HEK293T (cell line): ENCODE measurements around the gene SNX1.
"Not testable (repeated sequence)": the region's sequence is repeated elsewhere in the genome, so short reads cannot be mapped to it uniquely, and the experiment has no call there.

ENCODE experiments used
- CTCF ChIA-PET: fragments of 350-600 bp; formaldehyde crosslinking; extraction: SDS; loops from one replicate; lab custom pipeline; 2021; ENCODE audit warnings: antibody characterized with exemption, inconsistent platforms; lab: Yijun Ruan, JAX
- POLR2A ChIA-PET: fragments of 350-600 bp; formaldehyde crosslinking; extraction: SDS; loops from one replicate; lab custom pipeline; 2020; ENCODE audit warnings: antibody characterized with exemption, inconsistent platforms; lab: Yijun Ruan, JAX
- DNase-seq: peaks from one replicate; pipeline ENCODE4 v3.0.0; 2012; ENCODE audit warnings: mixed read lengths; ENCODE audit errors: extremely low spot score
- ARNT ChIP-seq: fragments of 450-650 bp; IDR thresholded peaks from 2 replicates; pipeline ENCODE4 v1.6.1; 2017; ENCODE audit warnings: mild to moderate bottlenecking
- BHLHE40 ChIP-seq: fragments of 450-650 bp; IDR thresholded peaks from 2 replicates; pipeline ENCODE4 v1.6.1; 2016; ENCODE audit warnings: mild to moderate bottlenecking, moderate library complexity, borderline replicate concordance
- CTBP1 ChIP-seq: fragments of 450-650 bp; IDR thresholded peaks from 2 replicates; pipeline ENCODE4 v1.6.1; 2016; ENCODE audit warnings: borderline replicate concordance
- ELF4 ChIP-seq: fragments of 450-650 bp; IDR thresholded peaks from 2 replicates; pipeline ENCODE4 v1.6.1; 2017; ENCODE audit warnings: antibody characterized with exemption
- FOXA1 ChIP-seq: fragments of 450-650 bp; IDR thresholded peaks from 2 replicates; pipeline ENCODE4 v1.6.1; 2016; ENCODE audit warnings: mild to moderate bottlenecking
- FOXK2 ChIP-seq: fragments of 450-650 bp; IDR thresholded peaks from 2 replicates; pipeline ENCODE4 v1.6.1; 2016; ENCODE audit warnings: mild to moderate bottlenecking
- FOXM1 ChIP-seq: fragments of 450-650 bp; IDR thresholded peaks from 2 replicates; pipeline ENCODE4 v1.6.1; 2017; ENCODE audit warnings: mild to moderate bottlenecking, borderline replicate concordance
- HDGF ChIP-seq: fragments of 450-650 bp; IDR thresholded peaks from 2 replicates; pipeline ENCODE4 v1.6.1; 2017; ENCODE audit warnings: antibody characterized with exemption, borderline replicate concordance
- L3MBTL2 ChIP-seq: fragments of 450-650 bp; conservative IDR thresholded peaks from 2 replicates; pipeline ENCODE4 v1.6.1; 2016; ENCODE audit warnings: mild to moderate bottlenecking
- LEF1 ChIP-seq: fragments of 450-650 bp; IDR thresholded peaks from 2 replicates; pipeline ENCODE4 v1.6.1; 2017; ENCODE audit warnings: mild to moderate bottlenecking, borderline replicate concordance
- NFRKB ChIP-seq: fragments of 450-650 bp; IDR thresholded peaks from 2 replicates; pipeline ENCODE4 v1.6.1; 2016; ENCODE audit warnings: mild to moderate bottlenecking, moderate library complexity
- PKNOX1 ChIP-seq: fragments of 450-650 bp; IDR thresholded peaks from 2 replicates; pipeline ENCODE4 v1.6.1; 2016
- SP1 ChIP-seq: fragments of 450-650 bp; IDR thresholded peaks from 2 replicates; pipeline ENCODE4 v1.6.1; 2017
- SUZ12 ChIP-seq: fragments of 450-650 bp; IDR thresholded peaks from 2 replicates; pipeline ENCODE4 v1.6.1; 2016; ENCODE audit warnings: mild to moderate bottlenecking
- TARDBP ChIP-seq: fragments of 450-650 bp; IDR thresholded peaks from 2 replicates; pipeline ENCODE4 v1.6.1; 2016
- ZNF384 ChIP-seq: fragments of 450-650 bp; IDR thresholded peaks from 2 replicates; pipeline ENCODE4 v1.6.1; 2016

SNX1 gene

GRCh38 chr15:64051407-64052259 lies 44.1 kb upstream of the SNX1 start:
- TF ChIP-seq ELF4 (no peak), L3MBTL2 (no peak), TARDBP (no peak), BHLHE40 (no peak), FOXK2 (no peak), ZNF384 (no peak), SP1 (no peak), FOXM1 (no peak)
- ChIA-PET POLR2A (no interaction called here), CTCF (interaction anchor here (1.1 kb wide), 1 partner anchor 299 kb away, joined by 3 read pairs; no protein-coding TSS in a partner anchor)
- no peak for DNase-seq

GRCh38 chr15:64052925-64053491 lies 42.8 kb upstream of the SNX1 start:
- TF ChIP-seq HDGF (no peak), NFRKB (no peak), FOXA1 (no peak), ZNF384 (no peak)
- CTCF ChIA-PET = interaction anchor here (0.8 to 1.1 kb wide), 2 partner anchors 73 to 300 kb away, joined by 3 to 4 read pairs; no protein-coding TSS in a partner anchor

GRCh38 chr15:64053674-64054073 lies 42.1 kb upstream of the SNX1 start:
- POLR2A ChIA-PET, DNase-seq: not testable (repeated sequence)
- CTCF ChIA-PET = interaction anchor here (0.8 kb wide), 1 partner anchor 73 kb away, joined by 4 read pairs; no protein-coding TSS in a partner anchor

More at GRCh38 chr15:64052925-64053491, 42.8 kb upstream of the SNX1 start:
- no peak for DNase-seq
- POLR2A ChIA-PET = no interaction called here

- ChIA-PET CTCF (no interaction called here), POLR2A (no interaction called here)
- TF ChIP-seq SP1 (no peak), HDGF (no peak), NFRKB (no peak), PKNOX1 (no peak), ZNF384 (no peak), FOXK2 (no peak), FOXM1 (no peak), ARNT (no peak), TARDBP (no peak), BHLHE40 (no peak), FOXA1 (no peak), SUZ12 (no peak)
- DNase-seq = no peak
Measured at GRCh38 chr15:64058279-64058678, 37.5 kb upstream of the SNX1 start.

GRCh38 chr15:64059104-64059503 lies 36.7 kb upstream of the SNX1 start:
- CTCF ChIA-PET, DNase-seq, POLR2A ChIA-PET: not testable (repeated sequence)

- DNase-seq = no peak
- POLR2A ChIA-PET = no interaction called here
- TF ChIP-seq PKNOX1 = no peak
- TF ChIP-seq ELF4 = no peak
- no peak for TF ChIP-seq BHLHE40
- no peak for TF ChIP-seq L3MBTL2
- no peak for TF ChIP-seq TARDBP
- TF ChIP-seq ZNF384 = no peak
- TF ChIP-seq SP1 = no peak
- no peak for TF ChIP-seq FOXM1
- CTCF ChIA-PET = no interaction called here
Measured at GRCh38 chr15:64060716-64061115, 35.1 kb upstream of the SNX1 start.

- TF ChIP-seq HDGF (no peak), LEF1 (no peak), L3MBTL2 (no peak), ZNF384 (no peak), ELF4 (no peak), FOXA1 (no peak), TARDBP (no peak), SP1 (no peak), FOXM1 (no peak), NFRKB (no peak), PKNOX1 (no peak), ARNT (no peak), CTBP1 (no peak), BHLHE40 (no peak), FOXK2 (no peak)
- ChIA-PET POLR2A (no interaction called here), CTCF (interaction anchor here (0.6 to 1.0 kb wide), 3 partner anchors 117 to 604 kb away, joined by 3 to 4 read pairs (median 3); no protein-coding TSS in a partner anchor)
- DNase-seq = no peak
Measured at GRCh38 chr15:64066451-64066850, 29.3 kb upstream of the SNX1 start.
